ENCODE results near the gene SV2C.

Gene SV2C

DNA sequence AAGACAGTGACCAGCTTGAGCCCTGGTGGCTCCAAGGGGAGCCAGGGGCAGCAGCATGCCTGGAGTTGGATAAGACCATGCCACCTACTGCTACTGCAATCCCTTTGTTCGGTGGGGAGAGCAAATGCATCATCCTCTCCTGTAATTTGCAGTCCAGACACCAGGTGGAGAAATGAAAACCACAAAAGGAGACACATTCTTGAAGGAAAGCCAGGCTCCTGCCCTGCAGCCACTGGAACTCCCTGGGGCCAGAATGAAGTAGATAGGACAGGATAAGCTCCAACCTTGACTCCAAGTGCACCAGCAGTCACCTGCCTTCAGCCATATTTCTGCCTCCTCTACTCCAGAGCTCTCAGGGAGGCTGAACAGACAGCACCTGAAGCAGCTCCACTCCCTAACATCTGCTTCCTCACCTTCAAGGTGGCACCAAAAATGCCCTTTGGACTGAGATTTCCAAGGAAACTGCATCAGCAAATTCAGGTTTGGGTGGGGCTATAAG lies 254.8 kb downstream of the SV2C start:
- Mint-ChIP-seq H3K27ac (peak overlapping the region in 1 of 3 experiments; percentile 71), H3K4me1 (peaks cover 24% of the 10 kb centered on the region), H3K36me3 (ENCODE audit: low read depth) (no peaks in the 10 kb centered on the region), H3K9me3 (peaks cover 6% of the 10 kb centered on the region), H3K4me3 (no peak overlapping the region), H3K27me3 (ENCODE audit: low read depth) (no peaks in the 10 kb centered on the region)
- TF ChIP-seq, protein P1, sequence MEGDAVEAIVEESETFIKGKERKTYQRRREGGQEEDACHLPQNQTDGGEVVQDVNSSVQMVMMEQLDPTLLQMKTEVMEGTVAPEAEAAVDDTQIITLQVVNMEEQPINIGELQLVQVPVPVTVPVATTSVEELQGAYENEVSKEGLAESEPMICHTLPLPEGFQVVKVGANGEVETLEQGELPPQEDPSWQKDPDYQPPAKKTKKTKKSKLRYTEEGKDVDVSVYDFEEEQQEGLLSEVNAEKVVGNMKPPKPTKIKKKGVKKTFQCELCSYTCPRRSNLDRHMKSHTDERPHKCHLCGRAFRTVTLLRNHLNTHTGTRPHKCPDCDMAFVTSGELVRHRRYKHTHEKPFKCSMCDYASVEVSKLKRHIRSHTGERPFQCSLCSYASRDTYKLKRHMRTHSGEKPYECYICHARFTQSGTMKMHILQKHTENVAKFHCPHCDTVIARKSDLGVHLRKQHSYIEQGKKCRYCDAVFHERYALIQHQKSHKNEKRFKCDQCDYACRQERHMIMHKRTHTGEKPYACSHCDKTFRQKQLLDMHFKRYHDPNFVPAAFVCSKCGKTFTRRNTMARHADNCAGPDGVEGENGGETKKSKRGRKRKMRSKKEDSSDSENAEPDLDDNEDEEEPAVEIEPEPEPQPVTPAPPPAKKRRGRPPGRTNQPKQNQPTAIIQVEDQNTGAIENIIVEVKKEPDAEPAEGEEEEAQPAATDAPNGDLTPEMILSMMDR (IDR thresholded peaks at IDR 0.05; ENCODE audit: unreplicated experiment in 3 of 3) = peak; percentile 50 to 55 (median 51)

DNA sequence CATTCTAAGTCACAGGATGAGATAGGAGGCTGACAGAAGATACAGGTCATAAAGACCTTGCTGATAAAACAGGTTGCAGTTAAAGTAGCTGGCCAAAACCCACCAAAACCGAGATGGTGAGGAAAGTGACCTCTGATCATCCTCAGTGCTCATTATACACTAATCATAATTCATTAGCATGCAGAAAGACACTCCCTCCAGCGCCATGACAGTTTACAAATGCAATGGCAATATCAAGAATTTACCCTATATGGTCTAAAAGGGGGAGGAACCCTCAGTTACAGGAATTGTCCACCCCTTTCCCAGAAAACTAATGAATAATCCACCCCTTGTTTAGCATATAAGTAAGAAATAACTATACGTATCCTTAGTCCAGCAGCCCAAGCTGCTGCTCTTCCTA lies 256.7 kb downstream of the SV2C start:
- peaks cover 9% of the 10 kb centered on the region for H3K4me1 Mint-ChIP-seq
- no peaks in the 10 kb centered on the region for H3K36me3 Mint-ChIP-seq (ENCODE audit: low read depth)
- peaks cover 6% of the 10 kb centered on the region for H3K9me3 Mint-ChIP-seq
- TF ChIP-seq, protein P1 (IDR thresholded peaks at IDR 0.05; ENCODE audit: unreplicated experiment in 3 of 3) = no peak
- H3K4me3 Mint-ChIP-seq = no peak overlapping the region
- no peaks in the 10 kb centered on the region for H3K27me3 Mint-ChIP-seq (ENCODE audit: low read depth)
- H3K27ac Mint-ChIP-seq = no peak overlapping the region

DNA sequence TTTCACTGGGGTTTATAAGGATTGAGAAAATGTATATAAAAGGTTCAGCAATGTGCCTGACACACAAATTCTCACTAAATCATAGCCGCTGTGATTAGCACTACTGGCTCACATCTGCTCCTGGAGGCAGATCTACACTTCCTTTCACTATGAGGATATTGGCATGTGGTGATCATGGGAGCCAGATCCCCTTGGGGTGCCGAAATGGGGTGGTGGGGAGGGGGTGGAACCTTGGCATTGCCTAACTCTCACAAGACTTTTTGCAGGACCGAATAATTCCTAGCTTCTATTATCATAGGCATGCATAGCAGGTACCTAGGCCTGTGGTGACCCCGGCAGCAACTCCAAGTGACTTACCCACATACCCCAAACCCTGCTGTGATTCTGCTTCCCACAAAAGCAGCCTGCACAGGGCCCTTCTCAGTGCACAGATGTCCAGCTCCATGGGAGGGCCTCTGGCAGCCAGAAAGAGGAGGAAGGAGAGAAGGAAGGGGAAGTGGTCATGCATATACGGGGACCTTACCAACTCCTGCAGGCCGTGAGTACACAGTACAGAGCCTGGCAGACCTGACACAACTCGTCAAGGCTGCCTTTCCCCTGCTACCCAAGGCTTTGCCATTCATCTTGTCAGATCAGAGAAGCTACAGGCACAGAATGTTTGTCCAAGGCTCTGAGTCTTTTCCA lies 258.6 kb downstream of the SV2C start:
- peaks cover 4% of the 10 kb centered on the region for H3K9me3 Mint-ChIP-seq
- H3K4me3 Mint-ChIP-seq = no peak overlapping the region
- TF ChIP-seq, protein P1 (IDR thresholded peaks at IDR 0.05; ENCODE audit: unreplicated experiment in 3 of 3) = no peak
- no peaks in the 10 kb centered on the region for H3K27me3 Mint-ChIP-seq (ENCODE audit: low read depth)
- peaks cover 9% of the 10 kb centered on the region for H3K4me1 Mint-ChIP-seq
- no peak overlapping the region for H3K27ac Mint-ChIP-seq
- H3K36me3 Mint-ChIP-seq (ENCODE audit: low read depth) = no peaks in the 10 kb centered on the region

DNA sequence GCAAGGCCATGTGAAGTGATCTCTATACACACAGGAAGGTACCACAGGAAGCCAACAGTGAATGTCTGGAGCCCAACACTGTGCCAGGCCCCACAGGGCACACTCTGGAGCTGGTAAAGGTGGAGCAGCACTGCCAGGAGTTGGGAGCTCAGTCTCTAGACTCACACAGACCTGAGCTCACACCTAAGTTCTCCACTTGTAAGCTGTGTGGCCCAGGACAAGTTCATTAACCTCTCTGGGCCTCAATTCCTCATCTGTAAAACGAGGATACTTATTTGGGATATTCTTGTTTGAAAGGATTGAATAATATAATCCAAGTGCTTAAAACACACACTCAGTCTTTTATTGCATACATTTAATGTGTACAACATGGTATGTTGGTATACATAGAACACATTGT lies 259.3 kb downstream of the SV2C start:
- no peak overlapping the region for H3K4me3 Mint-ChIP-seq
- no peaks in the 10 kb centered on the region for H3K36me3 Mint-ChIP-seq (ENCODE audit: low read depth)
- H3K27ac Mint-ChIP-seq = no peak overlapping the region
- no peaks in the 10 kb centered on the region for H3K9me3 Mint-ChIP-seq
- peaks cover 4% of the 10 kb centered on the region for H3K4me1 Mint-ChIP-seq
- TF ChIP-seq, protein P1 (IDR thresholded peaks at IDR 0.05; ENCODE audit: unreplicated experiment in 3 of 3) = no peak
- no peaks in the 10 kb centered on the region for H3K27me3 Mint-ChIP-seq (ENCODE audit: low read depth)

DNA sequence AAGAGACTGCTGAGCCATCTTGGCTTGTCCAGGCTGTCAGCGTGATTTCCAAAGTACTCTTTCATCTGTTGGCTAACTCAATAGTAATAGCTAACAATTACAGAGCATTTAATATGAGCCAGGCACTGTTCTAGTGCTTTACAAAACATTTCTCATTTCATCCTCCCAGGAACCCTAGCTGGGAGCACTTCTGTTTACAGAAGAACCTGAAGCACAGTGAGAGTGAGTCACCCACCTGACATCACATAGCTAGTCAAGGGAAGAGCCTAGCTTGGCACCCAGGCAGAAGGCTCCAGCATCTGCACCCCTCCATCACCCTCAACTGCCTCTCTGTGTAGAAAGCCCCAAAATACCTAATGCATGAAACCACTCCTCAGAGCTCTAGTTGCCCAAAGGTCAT lies 262.4 kb downstream of the SV2C start:
- Mint-ChIP-seq H3K27ac (no peak overlapping the region), H3K36me3 (ENCODE audit: low read depth) (no peaks in the 10 kb centered on the region), H3K4me3 (no peak overlapping the region), H3K9me3 (no peaks in the 10 kb centered on the region), H3K4me1 (no peaks in the 10 kb centered on the region), H3K27me3 (ENCODE audit: low read depth) (no peaks in the 10 kb centered on the region)
- TF ChIP-seq, protein P1 (IDR thresholded peaks at IDR 0.05; ENCODE audit: unreplicated experiment in 3 of 3) = no peak

DNA sequence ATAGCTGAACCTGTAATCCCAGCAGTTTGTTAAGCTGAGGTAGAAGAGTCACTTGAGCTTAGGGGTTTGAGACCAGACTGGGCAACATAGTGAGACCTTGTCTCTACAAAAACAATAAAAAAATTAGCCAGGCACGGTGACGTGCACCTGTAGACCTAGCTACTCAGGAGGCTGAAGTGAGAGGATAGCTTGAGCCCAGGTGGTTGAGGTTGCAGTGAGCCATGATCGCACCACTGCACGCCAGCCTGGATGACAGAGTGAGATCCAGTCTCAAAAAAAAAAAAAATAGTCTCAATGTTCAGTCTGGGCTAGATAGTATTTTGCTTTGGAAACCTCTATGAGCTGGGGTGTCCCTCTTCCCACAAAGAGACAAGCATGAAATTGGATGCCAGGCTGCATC lies 268.0 kb downstream of the SV2C start:
- H3K27ac Mint-ChIP-seq = no peak overlapping the region
- no peak overlapping the region for H3K4me3 Mint-ChIP-seq
- H3K4me1 Mint-ChIP-seq = no peaks in the 10 kb centered on the region
- H3K36me3 Mint-ChIP-seq (ENCODE audit: low read depth) = no peaks in the 10 kb centered on the region
- TF ChIP-seq, protein P1 (IDR thresholded peaks at IDR 0.05; ENCODE audit: unreplicated experiment in 3 of 3) = no peak
- no peaks in the 10 kb centered on the region for H3K9me3 Mint-ChIP-seq
- H3K27me3 Mint-ChIP-seq (ENCODE audit: low read depth) = peaks cover 6% of the 10 kb centered on the region

Data from nephron (organoid).